Keratinocyte (primary cell): ENCODE data around the gene ZC3H18.

Source experiments
- CTCF ChIP-seq, 3 experiments: IDR thresholded peaks in 1 of 3; conservative IDR thresholded peaks in 1 of 3; optimal IDR thresholded peaks in 1 of 3; 2 replicates in 2 of 3; 3 replicates in 1 of 3; pipeline versions ENCODE3 to v1.5.1; 2011; ENCODE audit warnings: low read length in 3 of 3, mild to moderate bottlenecking in 3 of 3, moderate library complexity in 2 of 3, control low read depth in 1 of 3, inconsistent platforms in 1 of 3; ENCODE audit not compliant: insufficient read depth in 2 of 3; ENCODE audit errors: extremely low read depth in 1 of 3
- EZH2 ChIP-seq: IDR thresholded peaks from one replicate; pipeline ENCODE4 v1.6.1; 2012; ENCODE audit warnings: inconsistent platforms, mild to moderate bottlenecking, low read length, moderate library complexity

DNA sequence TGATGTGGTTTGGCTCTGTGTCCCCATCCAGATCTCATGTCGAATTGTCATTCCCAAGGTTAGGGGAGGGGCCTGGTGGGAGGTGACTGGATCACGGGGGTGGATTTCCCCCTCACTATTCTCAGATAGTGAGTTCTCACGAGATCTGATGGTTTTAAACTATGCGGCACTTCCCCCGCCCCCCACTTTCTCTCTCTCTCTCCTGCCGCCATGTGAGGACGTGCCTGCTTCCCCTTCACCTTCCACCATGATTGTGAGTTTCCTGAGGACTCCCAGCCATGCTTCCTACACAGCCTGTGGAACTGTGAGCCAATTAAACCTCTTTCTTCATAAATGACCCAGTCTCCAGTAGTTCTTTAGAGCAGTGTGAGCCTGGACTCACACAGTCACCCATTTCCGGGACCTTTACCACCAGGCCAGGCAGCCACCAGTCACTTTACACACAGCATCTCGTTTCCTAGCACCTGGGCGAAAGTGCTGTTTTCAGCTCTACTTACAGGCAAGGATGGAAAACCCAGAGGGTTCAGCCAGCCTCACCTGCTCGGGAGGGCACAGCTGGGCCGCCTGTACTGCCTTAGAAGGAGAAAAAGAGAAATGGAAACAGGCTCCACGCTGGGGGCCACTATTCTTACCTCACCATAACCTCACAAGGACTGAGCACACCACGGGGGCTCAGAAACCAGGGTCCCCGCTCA lies 13.8 kb upstream of the ZC3H18 start:
- no peak for TF ChIP-seq CTCF (optimal IDR thresholded peaks at IDR 0.05 in 1 of 3, IDR thresholded peaks at IDR 0.05 in 1 of 3, conservative IDR thresholded peaks at IDR 0.05 in 1 of 3; ENCODE audit: extremely low read depth in 1 of 3, insufficient read depth in 2 of 3, low read length in 3 of 3)
- TF ChIP-seq EZH2, result no peak
